IMR-90 (cell line): ENCODE results near the gene EVA1A. TPM values are rescaled to one million over a fixed set of nuclear protein-coding genes. Genes with fewer than 3 reads are reported as not detected.

ENCODE experiments used
- ATAC-seq: fragments of 200-7000 bp; cut with Tn5 transposase; 2 replicates; pipeline ENCODE4 v1.9.1; 2020; ENCODE audit warnings: low read depth, mild to moderate bottlenecking, moderate library complexity
- BruUV-seq: library from RNA; stranded (reverse); fragments of 400-500 nt; replicated peaks from 2 replicates; lab custom pipeline; 2021; lab: Mats Ljungman, UMichigan
- CTCF ChIA-PET: fragments of 300-600 bp; formaldehyde crosslinking; extraction: SDS; loops from one replicate; lab custom pipeline; 2021; ENCODE audit warnings: antibody characterized with exemption; lab: Yijun Ruan, JAX
- POLR2A ChIA-PET: fragments of 300-600 bp; sonication (Branson Sonifier 250); formaldehyde crosslinking; loops from one replicate; lab custom pipeline; 2022; ENCODE audit warnings: antibody characterized with exemption; ENCODE audit not compliant: unreplicated experiment; lab: Charles Lee
- DNase-seq: peaks from one replicate; pipeline ENCODE4 v3.0.0; 2013
- H2AFZ ChIP-seq: replicated peaks from 2 replicates; pipeline ENCODE3; 2013; ENCODE audit warnings: low read length, mild to moderate bottlenecking; ENCODE audit not compliant: poor library complexity
- H2AK5ac ChIP-seq: 2 replicates; pipeline ENCODE4 v1.6.1; 2013; ENCODE audit warnings: low read depth, low read length, inconsistent platforms
- H2AK9ac ChIP-seq: replicated peaks from 2 replicates; pipeline ENCODE3; 2013; ENCODE audit warnings: mild to moderate bottlenecking, low read depth, low read length, moderate library complexity; ENCODE audit not compliant: poor library complexity
- H2BK120ac ChIP-seq: 2 replicates; pipeline ENCODE4 v1.6.1; 2013; ENCODE audit warnings: low read depth, low read length, inconsistent platforms
- H2BK15ac ChIP-seq: 3 replicates; pipeline ENCODE4 v1.6.1; 2013; ENCODE audit warnings: low read depth, low read length, inconsistent platforms
- H2BK20ac ChIP-seq: 2 replicates; pipeline ENCODE4 v1.6.1; 2013; ENCODE audit warnings: low read depth, mild to moderate bottlenecking, inconsistent platforms, low read length, moderate library complexity
- H2BK5ac ChIP-seq: 2 replicates; pipeline ENCODE4 v1.6.1; 2013; ENCODE audit warnings: mild to moderate bottlenecking, low read depth, low read length, inconsistent platforms; ENCODE audit not compliant: poor library complexity, severe bottlenecking
- H3K14ac ChIP-seq: replicated peaks from 2 replicates; pipeline ENCODE4 v1.6.1; 2013; ENCODE audit warnings: low read depth, low read length, inconsistent platforms
- H3K18ac ChIP-seq: 2 replicates; pipeline ENCODE4 v1.6.1; 2013; ENCODE audit warnings: low read depth, low read length, control low read depth
- H3K23ac ChIP-seq: 2 replicates; pipeline ENCODE4 v1.6.1; 2013; ENCODE audit warnings: low read depth, low read length, inconsistent platforms
- H3K27ac ChIP-seq: 2 replicates; pipeline ENCODE4 v1.5.1; 2013; ENCODE audit warnings: mild to moderate bottlenecking, control low read depth, low read length; ENCODE audit not compliant: insufficient read depth
- H3K27me3 ChIP-seq: 2 replicates; pipeline ENCODE4 v1.6.1; 2013; ENCODE audit warnings: low read length; ENCODE audit not compliant: control insufficient read depth, insufficient read depth
- H3K36me3 ChIP-seq: 2 replicates; pipeline ENCODE4 v1.6.1; 2013; ENCODE audit warnings: low read length, mixed read lengths; ENCODE audit not compliant: control insufficient read depth, insufficient read depth
- H3K4ac ChIP-seq: 2 replicates; pipeline ENCODE4 v1.6.1; 2013; ENCODE audit warnings: low read depth, low read length, inconsistent platforms
- H3K4me1 ChIP-seq: 2 replicates; pipeline ENCODE4 v1.6.1; 2013; ENCODE audit warnings: low read length, mixed read lengths; ENCODE audit not compliant: control insufficient read depth, insufficient read depth
- H3K4me2 ChIP-seq: 2 replicates; pipeline ENCODE4 v1.6.1; 2013; ENCODE audit warnings: low read depth, mild to moderate bottlenecking, control low read depth, low read length, moderate library complexity
- H3K4me3 ChIP-seq: 2 replicates; pipeline ENCODE4 v1.5.1; 2013; ENCODE audit warnings: low read depth, mild to moderate bottlenecking, control low read depth, low read length, moderate library complexity; ENCODE audit not compliant: insufficient read depth
- H3K56ac ChIP-seq: 2 replicates; pipeline ENCODE4 v1.6.1; 2013; ENCODE audit warnings: low read length, inconsistent platforms; ENCODE audit not compliant: insufficient read depth; ENCODE audit errors: extremely low read depth
- H3K79me1 ChIP-seq, 2 experiments: 2 replicates each; pipeline ENCODE4 v1.6.1; 2013; ENCODE audit warnings: low read length in 2 of 2, inconsistent platforms in 1 of 2, low read depth in 1 of 2
- H3K9ac ChIP-seq: 2 replicates; pipeline ENCODE4 v1.6.1; 2013; ENCODE audit warnings: low read depth, low read length, control low read depth
- H3K9me1 ChIP-seq: 2 replicates; pipeline ENCODE4 v1.6.1; 2013; ENCODE audit warnings: low read length, inconsistent platforms; ENCODE audit not compliant: insufficient read depth
- H3K9me3 ChIP-seq: 2 replicates; pipeline ENCODE4 v1.6.1; 2013; ENCODE audit warnings: low read length; ENCODE audit not compliant: control insufficient read depth, insufficient read depth
- H4K20me1 ChIP-seq: 2 replicates; pipeline ENCODE4 v1.6.1; 2013; ENCODE audit warnings: low read length, inconsistent platforms; ENCODE audit not compliant: insufficient read depth
- H4K5ac ChIP-seq: 2 replicates; pipeline ENCODE4 v1.6.1; 2013; ENCODE audit warnings: mild to moderate bottlenecking, low read depth, low read length, control low read depth
- H4K8ac ChIP-seq, 2 experiments: 2 replicates each; pipeline ENCODE4 v1.6.1; 2013; ENCODE audit warnings: low read depth in 2 of 2, low read length in 2 of 2, control low read depth in 1 of 2, inconsistent platforms in 1 of 2
- H4K91ac ChIP-seq: 2 replicates; pipeline ENCODE4 v1.6.1; 2013; ENCODE audit warnings: low read depth, low read length, inconsistent platforms; ENCODE audit not compliant: insufficient read depth
- BHLHE40 ChIP-seq: fragments of 150-350 bp; IDR thresholded peaks from 2 replicates; pipeline ENCODE4 v1.6.1; 2016; ENCODE audit warnings: mild to moderate bottlenecking, low read depth, low read length
- CEBPB ChIP-seq: IDR thresholded peaks from 2 replicates; pipeline ENCODE4 v1.6.1; 2012; ENCODE audit warnings: low read depth, low read length, improper control_type of control experiment
- CHD1 ChIP-seq: IDR thresholded peaks from 2 replicates; pipeline ENCODE4 v1.6.1; 2012; ENCODE audit warnings: low read depth, low read length, improper control_type of control experiment
- FOS ChIP-seq: fragments of 150-350 bp; IDR thresholded peaks from 2 replicates; pipeline ENCODE4 v1.6.1; 2016; ENCODE audit warnings: low read depth, low read length
- MAZ ChIP-seq: IDR thresholded peaks from 2 replicates; pipeline ENCODE4 v1.6.1; 2012; ENCODE audit warnings: low read depth, mild to moderate bottlenecking, low read length, improper control_type of control experiment, moderate library complexity, borderline replicate concordance
- RAD21 ChIP-seq: IDR thresholded peaks from 2 replicates; pipeline ENCODE4 v1.6.1; 2012; ENCODE audit warnings: low read length, improper control_type of control experiment
- RCOR1 ChIP-seq: IDR thresholded peaks from 2 replicates; pipeline ENCODE4 v1.6.1; 2012; ENCODE audit warnings: mild to moderate bottlenecking, low read length, improper control_type of control experiment; ENCODE audit not compliant: insufficient replicate concordance
- RFX5 ChIP-seq: IDR thresholded peaks from 2 replicates; pipeline ENCODE4 v1.8.0; 2012; ENCODE audit warnings: low read depth, mild to moderate bottlenecking, low read length, moderate library complexity
- USF2 ChIP-seq: fragments of 150-350 bp; IDR thresholded peaks from 2 replicates; pipeline ENCODE4 v1.6.1; 2017; ENCODE audit warnings: mild to moderate bottlenecking, antibody characterized with exemption, low read length, low read depth
- WGBS, 2 experiments: methylation state at CpG; one replicate each; pipeline versions ENCODE4 v1.1.5 to v1.1.7; 2013; ENCODE audit warnings: missing lambda C conversion rate in 2 of 2; ENCODE audit not compliant: insufficient read length in 1 of 2; ENCODE audit errors: extremely low coverage in 2 of 2; 5-methylcytosine and 5-hydroxymethylcytosine counted together
- dilution Hi-C: fragments of 300-500 bp; cut with HindIII; formaldehyde crosslinking; loops from one replicate; pipeline ENCODE4 v1.14.3; 2018; ENCODE audit warnings: low sequenced_read_pairs; ENCODE audit not compliant: unreplicated experiment
- in situ Hi-C: fragments of 300-500 bp; cut with MboI; formaldehyde crosslinking; loops from 3 replicates; pipeline ENCODE4 v1.14.3; 2019; ENCODE audit warnings: low sequenced_read_pairs, inconsistent platforms, mixed read lengths
- intact Hi-C: fragments of 100-400 bp; cut with micrococcal nuclease; formaldehyde crosslinking; loops from 2 replicates; pipeline ENCODE4 v1.10.0; 2022
- polyA plus RNA-seq, 3 experiments: library from polyadenylated mRNA; depleted of rRNA; stranded (reverse); fragments of >200 nt; gene quantifications; 2 replicates each; pipeline ENCODE4 v1.2.3, GENCODE V29; 2012; ENCODE audit warnings: low replicate concordance in 1 of 3
- total RNA-seq: library from RNA; depleted of rRNA; stranded (reverse); fragments of >200 nt; gene quantifications from 2 replicates; pipeline ENCODE4 v1.2.3, GENCODE V29; 2012

The EVA1A gene
- total and polyA plus RNA-seq, 2 of the 4 experiments (the other 2 are of a cell fraction) = 54.5 to 93.7 TPM

GRCh38 chr2:75516378-75517360 lies 44.1 kb downstream of the EVA1A start:
- TF ChIP-seq RAD21 = no peak
- no peak for TF ChIP-seq CHD1
- TF ChIP-seq BHLHE40 = no peak
- TF ChIP-seq RCOR1 = no peak
- TF ChIP-seq USF2 = no peak
- no peak for TF ChIP-seq MAZ
- TF ChIP-seq FOS = no peak
- TF ChIP-seq RFX5 = no peak
- no peak for TF ChIP-seq CEBPB
- 100% methylated on average over 1 of the region's 8 CpGs; no CpG with 5 or more reads in 1 of the 2 experiments for WGBS, 2 experiments
- peaks cover 3% of the 10 kb centered on the region for H3K9me3 ChIP-seq
- no peak overlapping the region for H2BK5ac ChIP-seq
- no peak overlapping the region for H3K4me2 ChIP-seq
- DNase-seq = no peak
- dilution Hi-C loops = no loop called here
- H4K5ac ChIP-seq = no peak overlapping the region
- peaks cover 9% of the 10 kb centered on the region for H4K20me1 ChIP-seq
- no peak overlapping the region for H2BK120ac ChIP-seq
- ATAC-seq = no peak
- POLR2A ChIA-PET = no interaction called here
- H3K9ac ChIP-seq = no peak overlapping the region
- H4K8ac ChIP-seq = no peak overlapping the region
- in situ Hi-C loops = no loop called here
- 0 out of 2 replicates have a peak overlapping the region, but pooled peaks have one; percentile 51 for H3K23ac ChIP-seq
- H3K56ac ChIP-seq = no peak overlapping the region
- H2AFZ ChIP-seq = no peak overlapping the region
- intact Hi-C loops = no loop called here
- CTCF ChIA-PET = no interaction called here
- H3K9me1 ChIP-seq = peaks cover 18% of the 10 kb centered on the region
- no peak overlapping the region for H3K14ac ChIP-seq
- H2AK5ac ChIP-seq = no peak overlapping the region
- no peak overlapping the region for H3K18ac ChIP-seq
- no peak overlapping the region for H3K4ac ChIP-seq
- H3K36me3 ChIP-seq = peaks cover 26% of the 10 kb centered on the region
- H3K4me1 ChIP-seq = 0 out of 2 replicates have a peak, but pooled peaks cover 1% of the 10 kb centered on the region
- H3K27ac ChIP-seq = no peak overlapping the region
- no peak overlapping the region for H4K91ac ChIP-seq
- H2AK9ac ChIP-seq = no peak overlapping the region
- H2BK20ac ChIP-seq = no peak overlapping the region
- H2BK15ac ChIP-seq = no peak overlapping the region
- H3K27me3 ChIP-seq = no peaks in the 10 kb centered on the region
- peaks cover 45 to 65% of the 10 kb centered on the region in 2 experiments for H3K79me1 ChIP-seq
- no peak overlapping the region for H3K4me3 ChIP-seq
- BruUV-seq = no TSS peak
